Medulla oblongata (tissue), 1 donor: ENCODE measurements around the gene ANKRD6.

Experiments
- DNase-seq: peaks from one replicate; pipeline ENCODE4 v3.0.0-alpha.2; 2015; ENCODE audit errors: extremely low spot score

The ANKRD6 gene

DNA sequence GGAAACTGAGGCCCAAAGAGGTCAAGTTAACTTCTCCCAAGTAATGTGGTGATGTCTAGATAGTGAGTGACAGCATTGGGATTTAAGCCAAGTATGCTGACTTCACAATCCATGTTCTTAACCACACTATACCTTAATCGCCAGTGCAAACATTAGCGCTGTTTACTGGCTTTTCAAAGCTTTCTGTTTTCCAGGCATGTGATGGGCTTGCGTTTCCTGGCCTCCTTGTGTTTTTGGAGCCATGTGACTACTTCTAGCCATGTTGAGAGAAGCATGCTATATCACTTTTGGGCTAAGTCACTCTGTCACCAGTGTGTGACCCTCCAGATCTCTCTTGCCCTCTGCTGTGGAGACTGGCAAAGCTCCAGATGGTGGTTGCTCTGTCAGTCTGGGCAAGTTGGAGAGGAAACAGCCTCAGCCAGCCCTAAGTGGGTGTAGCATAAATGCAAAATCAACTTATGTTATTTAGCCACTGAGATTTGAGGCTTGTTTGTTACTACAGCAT lies 76.9 kb downstream of the ANKRD6 start:
- DNase-seq, result no peak

GRCh38 chr6:89510393-89510792 lies 77.4 kb downstream of the ANKRD6 start:
- DNase-seq, result no peak

DNA sequence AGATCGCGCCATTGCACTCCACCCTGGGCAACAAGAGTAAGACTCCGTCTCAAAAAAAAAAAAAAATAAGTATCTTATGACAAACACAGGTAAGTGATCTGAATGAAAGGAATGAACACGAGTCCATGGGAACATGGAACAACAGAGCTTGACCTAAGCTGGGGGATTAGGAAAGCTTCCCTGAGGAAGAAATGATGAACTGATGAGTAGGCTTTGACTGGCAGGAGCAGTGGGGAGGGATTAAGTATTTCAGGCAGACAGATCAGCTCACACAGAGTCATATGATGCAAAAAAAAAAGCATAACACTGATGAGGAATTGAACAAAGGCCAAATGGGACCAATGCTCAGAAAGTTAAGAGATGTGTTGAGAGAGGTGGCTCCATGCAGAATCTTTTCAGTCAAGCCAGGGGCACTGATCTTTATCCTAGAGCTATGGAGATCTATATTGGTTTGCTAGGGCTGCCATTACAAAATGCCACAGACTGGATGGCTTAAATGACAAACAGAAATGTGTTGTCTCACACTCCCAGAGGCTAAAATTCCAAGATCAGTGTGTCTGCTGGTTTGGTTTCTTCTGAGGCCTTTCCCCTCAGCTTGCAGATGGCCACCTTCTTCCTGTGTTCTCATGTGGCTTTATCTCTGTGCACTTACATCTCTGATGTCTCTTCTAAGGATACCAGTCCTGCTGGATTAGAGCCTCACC lies 85.6 kb downstream of the ANKRD6 start:
- no peak for DNase-seq

DNA sequence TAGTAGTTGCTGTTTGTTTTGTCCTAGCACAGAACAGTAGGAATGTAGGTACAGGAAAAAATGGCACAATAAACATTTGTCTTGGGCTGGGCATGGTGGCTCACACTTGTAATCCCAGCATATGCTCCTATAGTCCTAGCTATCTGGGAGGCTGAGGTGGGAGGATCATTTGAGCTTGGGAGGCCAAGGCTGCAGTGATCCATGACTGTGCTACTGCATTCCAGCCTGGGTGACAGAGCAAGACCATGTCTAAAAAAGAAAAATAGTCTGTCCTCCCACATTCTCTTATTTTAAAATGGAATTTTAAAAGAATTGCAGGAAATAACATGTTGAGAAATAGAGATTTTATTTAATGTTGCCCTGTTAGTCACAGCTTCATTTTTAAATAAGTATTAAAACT lies 87.8 kb downstream of the ANKRD6 start:
- no peak for DNase-seq

DNA sequence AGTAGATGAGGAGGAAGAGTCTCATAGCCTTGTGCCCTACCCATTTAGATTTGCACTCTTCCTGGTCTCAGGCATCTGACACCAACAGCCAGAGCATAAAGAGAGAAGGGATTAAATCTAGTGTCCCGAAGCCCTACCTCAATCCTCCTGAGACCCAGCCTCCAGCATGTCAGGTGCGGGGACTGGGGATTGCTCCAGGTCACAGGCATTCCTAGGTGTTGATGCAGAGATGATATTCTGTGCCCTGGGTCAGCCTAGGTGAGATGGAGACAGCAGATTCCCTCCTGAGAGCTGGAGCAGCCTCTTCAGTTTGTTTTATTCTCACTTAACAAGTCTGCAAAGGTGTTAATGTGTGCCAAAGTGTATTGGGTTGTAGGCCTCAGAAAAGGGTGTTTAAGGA lies 89.8 kb downstream of the ANKRD6 start:
- no peak for DNase-seq

GRCh38 chr6:89525786-89526562 lies 93.0 kb downstream of the ANKRD6 start:
- no peak for DNase-seq

DNA sequence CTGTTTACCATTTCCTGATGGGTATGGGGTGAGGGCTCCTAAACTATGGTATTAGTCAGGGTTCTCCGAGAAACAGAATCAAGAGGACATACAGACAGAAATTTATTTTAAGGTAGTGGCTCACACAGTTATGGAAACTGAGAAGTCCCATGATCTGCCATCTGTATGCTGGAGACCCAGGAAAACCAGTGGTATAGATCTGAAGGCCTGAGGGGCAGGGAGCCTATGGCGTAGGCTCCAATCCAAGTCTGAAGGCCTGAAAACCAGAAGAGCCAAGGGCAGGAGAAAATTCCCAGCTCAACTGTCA lies 93.6 kb downstream of the ANKRD6 start:
- DNase-seq, result no peak

- DNase-seq, result no peak
Observed at GRCh38 chr6:89527634-89528033, 94.7 kb downstream of the ANKRD6 start.

- no peak for DNase-seq
Observed at GRCh38 chr6:89528866-89529265, 95.9 kb downstream of the ANKRD6 start.

- no peak for DNase-seq
Observed at GRCh38 chr6:89530982-89531381, 98.0 kb downstream of the ANKRD6 start.

GRCh38 chr6:89536231-89536630 lies 103.3 kb downstream of the ANKRD6 start:
- no peak for DNase-seq

- no peak for DNase-seq
Observed at GRCh38 chr6:89539779-89540178, 106.8 kb downstream of the ANKRD6 start.

GRCh38 chr6:89542081-89542857 lies 109.3 kb downstream of the ANKRD6 start:
- DNase-seq, result no peak

DNA sequence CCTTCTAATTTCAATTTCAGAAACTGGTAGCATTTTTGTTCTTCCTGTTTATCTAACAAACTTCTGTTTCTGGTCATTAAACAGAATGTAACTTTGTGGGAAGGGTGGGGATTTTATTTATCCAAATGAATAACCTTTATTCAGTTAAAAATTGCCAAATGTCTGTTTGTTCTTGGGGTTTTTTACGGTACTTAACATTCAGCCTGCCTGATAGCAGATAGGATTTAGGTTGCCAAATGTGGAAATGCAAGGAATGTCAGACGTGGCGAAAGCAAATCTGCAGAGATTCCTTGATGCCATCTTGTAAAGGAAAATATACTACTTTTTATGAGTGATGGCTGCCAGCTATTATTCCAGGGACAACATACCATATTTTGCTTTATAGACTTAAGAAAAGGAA lies 109.9 kb downstream of the ANKRD6 start:
- DNase-seq, result no peak

- no peak for DNase-seq
Observed at GRCh38 chr6:89547281-89547680, 114.3 kb downstream of the ANKRD6 start.

DNA sequence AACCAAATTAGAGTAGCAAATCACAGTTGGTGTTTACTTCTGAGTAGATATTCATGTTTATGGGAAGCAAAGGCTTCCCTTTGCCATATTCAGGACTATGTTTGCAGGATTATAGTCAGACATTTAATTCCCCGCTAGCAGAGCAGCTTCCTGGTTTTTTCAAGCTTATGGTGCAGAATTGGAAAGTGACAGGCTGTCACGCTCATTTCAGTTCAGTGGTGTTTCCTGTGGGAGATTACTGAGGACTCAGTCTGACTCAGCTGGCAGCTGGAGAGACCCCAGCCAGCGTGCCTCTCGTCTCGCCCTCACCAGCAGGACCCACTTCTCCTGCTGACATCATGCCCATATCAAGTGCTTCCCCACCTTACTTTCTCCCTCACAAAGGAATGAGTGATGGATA lies 120.5 kb downstream of the ANKRD6 start:
- DNase-seq, result no peak

DNA sequence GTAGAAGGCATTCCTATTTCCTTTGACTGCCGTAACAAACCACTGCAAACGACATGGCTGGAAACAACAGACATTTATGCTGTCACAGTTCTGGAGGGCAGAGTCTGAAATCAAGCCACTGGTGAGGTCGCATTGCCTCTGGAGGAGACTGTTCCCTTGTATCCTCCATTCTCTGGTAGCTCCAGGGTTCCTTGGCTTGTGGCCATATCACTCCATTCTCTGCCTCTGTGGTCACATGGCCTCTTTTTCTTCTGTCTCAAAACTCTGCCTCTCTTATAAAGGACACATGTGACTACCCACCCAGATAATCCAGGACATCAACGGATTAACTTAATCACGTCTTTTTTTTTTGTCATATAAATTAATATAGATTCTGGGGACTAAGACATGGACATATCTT lies 121.2 kb downstream of the ANKRD6 start:
- no peak for DNase-seq

GRCh38 chr6:89555031-89555430 lies 122.1 kb downstream of the ANKRD6 start:
- no peak for DNase-seq

- no peak for DNase-seq
Observed at GRCh38 chr6:89555806-89556205, 122.9 kb downstream of the ANKRD6 start.

GRCh38 chr6:89559487-89559886 lies 126.5 kb downstream of the ANKRD6 start:
- no peak for DNase-seq

DNA sequence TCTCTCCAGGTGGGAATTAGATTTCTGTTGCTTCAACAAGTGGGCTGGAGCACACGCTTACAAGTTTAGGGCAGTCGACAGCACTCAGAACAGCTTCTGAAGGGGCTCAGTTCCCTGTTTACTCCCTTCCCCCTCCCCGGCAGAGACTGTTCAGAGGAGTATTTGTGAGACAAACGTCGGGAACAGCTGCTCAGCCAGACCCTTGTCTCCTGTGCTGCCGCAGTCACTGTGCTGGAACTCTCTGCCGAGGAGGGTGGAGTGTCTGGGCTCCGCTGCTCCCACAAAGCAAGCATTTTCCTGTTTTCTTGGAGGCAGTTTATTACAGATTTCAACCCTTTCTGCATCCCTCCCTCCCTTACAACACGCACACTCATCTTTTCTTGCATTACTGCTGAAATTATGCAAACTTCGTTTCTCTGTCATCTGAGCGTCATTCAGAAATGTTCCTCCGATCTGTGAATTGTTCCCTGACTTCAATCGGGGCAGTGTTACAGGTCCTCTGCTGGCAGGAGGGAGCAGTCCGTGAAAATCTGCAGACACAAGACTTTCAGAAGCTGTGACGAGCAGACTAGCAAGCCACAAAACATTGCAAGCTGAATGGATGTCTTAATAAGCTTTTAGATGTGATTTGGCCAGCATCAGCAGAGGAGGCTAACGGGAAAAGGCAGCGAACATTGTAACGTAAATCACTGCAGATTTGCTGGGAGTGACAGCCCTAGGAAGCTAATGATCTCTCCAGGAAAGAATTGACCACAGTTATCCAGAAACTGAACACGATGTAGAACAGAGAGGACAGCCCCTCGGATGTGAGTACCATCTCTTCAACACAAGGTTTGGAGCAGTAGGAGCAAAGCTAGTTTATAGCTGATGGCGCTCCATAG lies 129.4 kb downstream of the ANKRD6 start:
- peak; percentile 70 for DNase-seq

GRCh38 chr6:89563866-89564265 lies 130.9 kb downstream of the ANKRD6 start:
- no peak for DNase-seq
